HFFc6 (cell line): Measurements from ENCODE around the gene HOXA4. TPM values are rescaled to one million over a fixed set of nuclear protein-coding genes. Genes with fewer than 3 reads are reported as not detected.
A peak's percentile ranks its signal among the peaks of the same experiment; 100 is the strongest.

ENCODE experiments used
- DNase-seq: peaks from one replicate; pipeline ENCODE4 v3.0.0-alpha.2; 2018
- H3K27ac Mint-ChIP-seq: 2 replicates; pipeline ENCODE4 v1.8.0; 2020; ENCODE audit warnings: mild to moderate bottlenecking, mixed read lengths
- H3K27me3 Mint-ChIP-seq: 2 replicates; pipeline ENCODE4 v1.8.0; 2021; ENCODE audit warnings: mild to moderate bottlenecking, moderate library complexity, mixed read lengths; ENCODE audit not compliant: insufficient read depth
- H3K36me3 Mint-ChIP-seq: 2 replicates; pipeline ENCODE4 v1.8.0; 2021; ENCODE audit warnings: low read depth, mixed read lengths
- H3K4me1 Mint-ChIP-seq: 2 replicates; pipeline ENCODE4 v1.8.0; 2020; ENCODE audit warnings: low read depth, mixed read lengths
- H3K4me3 Mint-ChIP-seq: 2 replicates; pipeline ENCODE4 v1.8.0; 2020; ENCODE audit warnings: mild to moderate bottlenecking, moderate library complexity, mixed read lengths
- H3K9me3 Mint-ChIP-seq: 2 replicates; pipeline ENCODE4 v1.8.0; 2020; ENCODE audit warnings: mild to moderate bottlenecking, mixed read lengths
- total RNA-seq, 6 experiments: library from RNA; stranded (reverse); fragmentation: NEBNext Ultra II Directional; extraction: Animal tissue kit (Norgen Biotek cat#: 25700); gene quantifications; 2 replicates in 1 of 6; 3 replicates in 5 of 6; pipeline ENCODE4 v1.2.3, GENCODE V29; 2021
- TF ChIP-seq, protein P1 (sequence below): fragments of 200-600 bp; sonication (generic); IDR thresholded peaks from 2 replicates; pipeline ENCODE4 v1.5.0; 2021; ENCODE audit warnings: antibody characterized with exemption, mild to moderate bottlenecking

HOXA4 gene
- total RNA-seq, 6 experiments from 2014 or later: 0.38 to 1.0 (median 0.47) TPM

DNA sequence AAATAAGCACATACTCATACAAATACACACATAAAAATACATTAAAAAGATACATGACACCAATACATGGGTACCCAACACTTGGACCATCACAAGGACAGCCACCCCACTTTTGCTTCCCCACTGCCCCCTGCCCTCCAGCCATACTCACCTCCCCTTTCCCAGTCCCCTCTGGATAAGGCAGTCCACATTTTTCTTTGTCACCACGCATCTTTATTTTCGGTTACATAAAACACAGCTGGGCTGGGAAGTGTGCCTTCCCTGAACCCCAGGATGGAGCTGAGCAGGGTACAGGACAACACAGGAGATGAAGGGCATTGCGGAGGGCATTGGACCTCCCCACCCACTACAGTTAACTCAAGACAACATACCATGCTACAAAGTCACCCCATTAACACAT, 23.0 kb upstream of the HOXA4 start:
- no peak for DNase-seq
- Mint-ChIP-seq H3K27ac (peak overlapping the region; percentile 91), H3K27me3 (peaks cover 11% of the 10 kb centered on the region), H3K4me1 (peaks cover 59% of the 10 kb centered on the region), H3K9me3 (no peaks in the 10 kb centered on the region), H3K4me3 (peak overlapping the region; percentile 91; the same call in 1 of the 2 replicates), H3K36me3 (peaks cover 5% of the 10 kb centered on the region)
- TF ChIP-seq, protein P1, sequence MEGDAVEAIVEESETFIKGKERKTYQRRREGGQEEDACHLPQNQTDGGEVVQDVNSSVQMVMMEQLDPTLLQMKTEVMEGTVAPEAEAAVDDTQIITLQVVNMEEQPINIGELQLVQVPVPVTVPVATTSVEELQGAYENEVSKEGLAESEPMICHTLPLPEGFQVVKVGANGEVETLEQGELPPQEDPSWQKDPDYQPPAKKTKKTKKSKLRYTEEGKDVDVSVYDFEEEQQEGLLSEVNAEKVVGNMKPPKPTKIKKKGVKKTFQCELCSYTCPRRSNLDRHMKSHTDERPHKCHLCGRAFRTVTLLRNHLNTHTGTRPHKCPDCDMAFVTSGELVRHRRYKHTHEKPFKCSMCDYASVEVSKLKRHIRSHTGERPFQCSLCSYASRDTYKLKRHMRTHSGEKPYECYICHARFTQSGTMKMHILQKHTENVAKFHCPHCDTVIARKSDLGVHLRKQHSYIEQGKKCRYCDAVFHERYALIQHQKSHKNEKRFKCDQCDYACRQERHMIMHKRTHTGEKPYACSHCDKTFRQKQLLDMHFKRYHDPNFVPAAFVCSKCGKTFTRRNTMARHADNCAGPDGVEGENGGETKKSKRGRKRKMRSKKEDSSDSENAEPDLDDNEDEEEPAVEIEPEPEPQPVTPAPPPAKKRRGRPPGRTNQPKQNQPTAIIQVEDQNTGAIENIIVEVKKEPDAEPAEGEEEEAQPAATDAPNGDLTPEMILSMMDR: no peak

DNA sequence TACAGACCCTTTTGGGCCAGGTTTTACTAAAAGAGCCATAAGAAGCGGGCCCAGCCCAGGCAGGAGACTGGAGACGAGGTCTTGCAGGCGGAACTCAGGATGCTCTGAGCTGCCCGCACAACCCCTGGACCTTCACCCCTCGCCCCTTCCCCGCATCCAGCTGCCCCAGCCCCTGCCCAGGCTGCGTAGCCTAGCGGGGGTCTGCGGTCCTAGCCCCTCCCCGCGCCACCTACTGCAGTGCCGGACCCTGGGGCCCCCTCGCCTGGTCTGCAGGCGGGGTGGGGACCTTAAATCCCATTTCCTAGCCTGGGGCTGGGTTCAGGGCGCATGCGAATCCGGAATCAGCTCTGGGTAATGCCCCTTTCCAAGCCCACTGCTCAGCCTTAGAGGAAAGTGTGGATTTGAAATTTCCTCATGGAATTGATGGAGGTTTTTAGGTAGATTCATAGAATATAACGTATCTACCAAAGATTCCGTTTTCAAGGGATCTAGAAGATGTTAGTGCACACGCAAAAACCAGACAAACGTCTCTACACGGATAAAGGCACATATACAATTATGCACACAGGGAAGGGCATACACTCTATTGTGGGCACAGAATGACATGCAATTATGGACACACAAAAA, 22.4 kb upstream of the HOXA4 start:
- Mint-ChIP-seq H3K4me3 (peak overlapping the region; percentile 91), H3K4me1 (peaks cover 65% of the 10 kb centered on the region), H3K9me3 (no peaks in the 10 kb centered on the region), H3K27ac (peak overlapping the region; percentile 91), H3K27me3 (peaks cover 11% of the 10 kb centered on the region), H3K36me3 (peaks cover 5% of the 10 kb centered on the region)
- DNase-seq: no peak
- TF ChIP-seq, protein P1: no peak

DNA sequence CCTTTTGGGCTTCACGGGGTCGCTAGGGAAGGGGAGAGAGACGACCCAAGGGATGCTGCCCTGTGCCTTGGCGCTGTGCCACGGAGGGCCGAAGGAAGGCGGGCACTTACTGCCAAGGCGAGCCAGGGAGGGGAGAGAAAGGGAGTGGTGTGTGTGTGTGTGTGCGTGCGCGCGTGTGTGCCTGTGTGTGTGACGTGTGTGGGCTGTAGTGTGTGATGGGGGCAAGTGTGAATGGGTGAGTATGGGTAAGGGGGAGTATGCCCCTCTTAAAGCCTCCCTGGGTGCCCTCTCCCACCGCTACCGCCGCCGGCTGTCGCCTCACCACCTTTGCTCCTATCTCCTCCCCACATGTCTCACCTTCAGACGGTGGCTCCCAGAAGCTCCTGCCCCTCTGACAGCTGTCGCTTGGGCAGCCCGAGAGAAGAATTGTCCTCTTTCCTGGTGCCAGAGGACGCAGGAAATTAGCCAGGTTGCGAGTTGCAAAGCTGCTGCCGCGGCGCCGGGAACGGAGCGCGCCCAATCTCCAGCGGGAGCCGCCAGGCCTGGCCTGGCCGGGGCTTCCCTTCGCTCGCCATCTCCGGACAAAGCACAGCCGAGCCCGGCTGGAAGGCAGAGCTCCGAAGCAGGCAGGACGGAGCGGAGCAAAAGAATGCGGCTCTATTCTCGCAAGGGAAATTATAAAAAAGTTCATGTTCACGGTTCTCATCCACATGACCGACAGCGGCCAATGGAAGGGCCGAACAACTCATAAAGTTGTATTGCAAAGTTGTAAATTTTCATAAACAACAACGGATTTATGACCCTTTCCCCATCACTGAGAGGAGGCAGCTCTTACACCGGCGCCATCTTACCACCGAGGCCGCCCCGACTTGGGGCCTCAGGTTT, 21.6 kb upstream of the HOXA4 start, which contains the start of gene HOXA3:
HOXA3 (minus strand) TSS at position 653 of the 885 bp plus-strand sequence. CDS start 41,943 bp downstream, outside the sequence.
- Mint-ChIP-seq H3K4me3 (peak within 1 kb of the TSS; percentile 91), H3K9me3 (no peaks in the 10 kb centered on the region), H3K27me3 (peaks cover 11% of the 10 kb centered on the region), H3K36me3 (peaks cover 5% of the 10 kb centered on the region), H3K4me1 (peaks cover 66% of the 10 kb centered on the region), H3K27ac (peak within 1 kb of the TSS; percentile 91)
- DNase-seq: peak; percentile 86
- TF ChIP-seq, protein P1: no peak

DNA sequence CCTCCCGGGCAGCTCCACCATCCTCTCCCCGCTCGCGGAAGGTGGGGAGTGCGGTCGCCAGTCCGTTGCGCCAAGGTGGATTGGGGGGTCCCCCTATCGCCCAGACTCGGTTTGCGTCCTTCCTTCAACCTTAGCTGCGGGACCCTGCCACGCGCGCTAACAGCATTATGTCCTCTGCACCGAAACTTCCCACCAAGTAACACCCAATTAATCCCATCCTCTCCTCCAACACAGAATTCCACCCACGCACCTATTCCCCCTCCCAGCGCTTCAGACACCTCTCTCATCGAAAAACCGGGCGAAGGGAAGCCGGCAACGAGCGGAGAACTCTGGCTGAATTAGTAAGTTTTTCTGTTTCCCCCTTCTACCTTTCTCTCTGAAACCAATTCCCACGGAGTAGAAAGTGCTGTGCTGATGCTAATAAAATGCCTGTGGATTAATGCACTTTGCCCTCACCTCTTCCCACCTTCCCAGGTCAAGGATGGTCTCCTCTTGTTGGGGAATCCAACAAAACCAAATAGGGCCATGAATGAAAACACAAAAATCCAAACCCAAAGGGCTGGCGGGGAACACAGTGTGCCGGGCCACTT, 20.9 kb upstream of the HOXA4 start:
- Mint-ChIP-seq H3K27me3 (peaks cover 10% of the 10 kb centered on the region), H3K4me1 (peaks cover 66% of the 10 kb centered on the region)

More for the DNA sequence above, 20.9 kb upstream of the HOXA4 start:
- Mint-ChIP-seq H3K36me3 (peaks cover 5% of the 10 kb centered on the region), H3K27ac (peak overlapping the region; percentile 91), H3K9me3 (no peaks in the 10 kb centered on the region), H3K4me3 (peak overlapping the region; percentile 91)
- TF ChIP-seq, protein P1: no peak
- no peak for DNase-seq
